HG03135 (cell line): Measurements from ENCODE around the gene SLC4A2.
"Not testable (repeated sequence)": the region's sequence is repeated elsewhere in the genome, so short reads cannot be mapped to it uniquely, and the experiment has no call there.

Source experiments
- ATAC-seq: cut with Tn5 transposase; IDR thresholded peaks from one replicate; pipeline ENCODE4 v1.9.1; 2021; ENCODE audit warnings: mild to moderate bottlenecking, moderate library complexity; ENCODE audit not compliant: unreplicated experiment

The SLC4A2 gene

DNA sequence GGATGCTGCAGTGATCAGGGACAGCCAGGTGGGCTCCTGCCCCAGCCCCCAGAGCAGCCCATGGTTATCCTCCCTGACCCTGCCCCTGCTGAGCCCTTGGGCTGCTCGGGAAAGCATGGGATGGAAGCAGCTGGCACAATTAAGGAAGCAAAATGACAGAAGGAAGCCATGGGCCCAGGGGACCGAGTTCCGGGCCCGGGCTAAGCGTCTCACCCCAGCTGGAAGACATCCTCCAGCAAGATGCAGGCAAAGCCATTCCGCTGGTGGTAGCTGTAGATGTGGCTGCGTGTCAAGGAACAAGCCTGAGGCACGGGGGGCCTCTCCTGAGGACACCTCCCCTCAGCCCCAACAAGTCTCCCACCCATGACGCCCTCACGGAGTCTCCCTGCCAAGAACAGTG lies 36.2 kb upstream of the SLC4A2 start:
- ATAC-seq: no peak

DNA sequence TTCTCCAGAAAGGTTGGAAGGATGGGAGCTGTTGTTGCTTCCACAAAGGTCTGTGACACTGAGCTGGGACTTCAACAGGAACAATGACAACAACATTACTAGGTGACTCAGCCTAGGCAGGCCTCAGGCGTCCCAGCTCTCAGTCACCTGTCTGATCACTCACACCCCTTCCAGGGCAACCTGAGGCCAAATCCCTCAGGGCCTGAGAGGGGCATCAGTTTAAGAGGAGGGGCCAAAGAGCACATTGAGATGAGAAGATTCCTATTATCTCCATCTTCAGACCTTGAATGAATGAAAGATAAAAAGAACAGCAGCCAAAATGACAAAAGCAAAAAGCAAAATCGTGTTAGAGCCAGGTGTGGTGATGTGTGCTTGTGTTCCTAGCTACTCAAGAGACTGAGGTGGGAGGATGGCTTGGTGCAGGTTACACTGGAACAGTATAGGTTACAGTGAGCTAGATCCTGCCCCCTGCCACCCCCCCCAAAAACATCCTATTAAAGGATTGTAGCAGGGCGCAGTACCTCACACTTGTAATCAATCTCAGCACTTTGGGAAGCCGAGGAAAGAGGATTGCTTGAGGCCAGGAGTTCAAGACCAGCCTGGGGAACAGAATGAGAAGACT lies 34.8 kb upstream of the SLC4A2 start, which contains the start of gene ATG9B:
Gene ATG9B, minus strand, starts transcription at position 60 of the 622 bp plus-strand sequence. CDS start 71 bp downstream, outside the sequence.
- ATAC-seq: no peak

DNA sequence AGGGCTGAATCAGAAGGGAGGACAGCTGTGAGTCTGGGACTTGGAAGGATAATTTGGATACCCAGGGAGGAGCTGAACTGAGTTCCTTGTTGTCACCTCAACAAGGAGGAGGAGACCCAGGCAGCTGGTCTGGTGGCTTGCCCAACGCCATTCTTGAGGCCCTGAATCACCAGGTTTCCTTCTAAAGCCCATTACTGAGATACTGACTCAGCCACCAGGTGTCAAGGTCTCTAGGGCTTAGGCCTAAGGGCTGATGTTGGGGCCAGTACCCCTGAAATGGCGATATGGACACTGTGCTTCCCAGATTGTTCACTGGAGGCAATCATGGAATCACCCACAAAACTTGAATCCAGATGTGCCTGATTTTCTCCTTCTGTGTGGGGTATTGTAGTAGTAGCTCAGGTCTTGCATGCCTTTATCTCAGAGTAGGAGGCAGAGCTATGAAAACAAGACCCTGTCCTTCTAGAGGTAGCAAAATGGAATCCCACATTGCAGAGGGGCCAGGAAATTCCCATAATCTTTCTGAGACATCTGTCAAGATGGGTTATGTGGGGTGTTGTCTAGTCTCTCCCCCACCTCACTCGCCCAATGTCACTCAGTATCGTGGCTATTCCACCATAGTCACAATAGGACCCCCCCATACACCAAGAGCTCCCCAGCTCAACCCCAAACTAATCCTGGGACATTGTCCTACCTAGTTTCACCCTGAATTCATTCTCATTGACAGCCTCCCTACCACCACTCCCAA lies 33.3 kb upstream of the SLC4A2 start:
- ATAC-seq: no peak

DNA sequence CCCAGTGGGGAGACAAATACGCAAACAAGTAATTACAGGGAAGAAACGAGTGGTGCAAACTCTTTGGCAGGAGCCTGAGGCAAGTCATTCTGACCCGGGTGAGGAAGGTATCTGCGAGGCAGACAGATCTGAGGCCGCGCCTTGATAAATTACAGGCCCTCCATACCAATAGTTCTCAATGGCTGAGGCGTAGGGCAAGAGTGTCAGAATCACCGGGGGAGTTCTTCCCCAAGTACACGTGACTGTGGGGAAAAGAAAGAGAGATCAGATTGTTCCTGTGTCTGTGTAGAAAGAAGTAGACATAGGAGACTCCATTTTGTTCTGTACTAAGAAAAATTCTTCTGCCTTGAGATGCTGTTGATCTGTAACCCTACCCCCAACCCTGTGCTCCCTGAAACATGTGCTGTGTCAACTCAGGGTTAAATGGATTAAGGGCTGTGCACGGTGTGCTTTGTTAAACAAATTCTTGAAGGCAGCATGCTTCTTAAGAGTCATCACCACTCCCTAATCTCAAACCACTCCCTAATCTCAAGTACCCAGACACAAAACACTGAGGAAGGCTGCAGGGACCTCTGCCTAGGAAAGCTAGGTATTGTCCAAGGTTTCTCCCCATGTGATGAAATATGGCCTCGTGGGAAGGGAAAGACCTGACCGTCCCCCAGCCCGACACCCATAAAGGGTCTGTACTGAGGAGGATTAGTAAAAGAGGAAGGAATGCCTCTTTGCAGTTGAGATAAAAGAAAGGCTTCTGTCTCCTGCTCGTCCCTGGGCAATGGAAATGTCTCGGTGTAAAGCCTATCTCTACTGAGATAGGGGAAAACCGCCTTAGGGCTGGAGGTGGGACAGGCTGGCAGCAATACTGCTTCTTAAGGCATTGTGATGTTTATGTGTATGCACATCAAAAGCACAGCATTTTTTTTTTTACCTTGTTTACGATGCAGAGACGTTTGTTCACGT lies 32.3 kb upstream of the SLC4A2 start:
- not testable (repeated sequence) for ATAC-seq

DNA sequence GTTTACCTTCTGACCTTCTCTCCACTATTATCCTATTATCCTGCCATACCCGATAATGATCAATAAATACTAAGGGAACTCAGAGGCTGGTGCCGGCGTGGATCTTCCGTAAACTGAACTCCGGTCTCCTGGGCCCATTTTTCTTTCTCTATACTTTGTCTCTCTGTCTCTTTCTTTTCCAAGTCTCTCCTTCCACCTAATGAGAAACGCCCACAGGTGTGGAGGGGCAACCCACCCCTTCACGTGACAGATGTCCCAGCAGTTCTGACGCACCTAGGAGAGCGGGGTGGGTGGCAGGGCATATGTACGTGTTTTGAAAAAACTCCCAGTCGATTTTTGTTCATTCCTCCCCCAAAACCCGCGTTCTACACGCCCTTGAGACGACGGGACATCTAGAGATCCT lies 31.7 kb upstream of the SLC4A2 start:
- peak; percentile 5 for ATAC-seq

DNA sequence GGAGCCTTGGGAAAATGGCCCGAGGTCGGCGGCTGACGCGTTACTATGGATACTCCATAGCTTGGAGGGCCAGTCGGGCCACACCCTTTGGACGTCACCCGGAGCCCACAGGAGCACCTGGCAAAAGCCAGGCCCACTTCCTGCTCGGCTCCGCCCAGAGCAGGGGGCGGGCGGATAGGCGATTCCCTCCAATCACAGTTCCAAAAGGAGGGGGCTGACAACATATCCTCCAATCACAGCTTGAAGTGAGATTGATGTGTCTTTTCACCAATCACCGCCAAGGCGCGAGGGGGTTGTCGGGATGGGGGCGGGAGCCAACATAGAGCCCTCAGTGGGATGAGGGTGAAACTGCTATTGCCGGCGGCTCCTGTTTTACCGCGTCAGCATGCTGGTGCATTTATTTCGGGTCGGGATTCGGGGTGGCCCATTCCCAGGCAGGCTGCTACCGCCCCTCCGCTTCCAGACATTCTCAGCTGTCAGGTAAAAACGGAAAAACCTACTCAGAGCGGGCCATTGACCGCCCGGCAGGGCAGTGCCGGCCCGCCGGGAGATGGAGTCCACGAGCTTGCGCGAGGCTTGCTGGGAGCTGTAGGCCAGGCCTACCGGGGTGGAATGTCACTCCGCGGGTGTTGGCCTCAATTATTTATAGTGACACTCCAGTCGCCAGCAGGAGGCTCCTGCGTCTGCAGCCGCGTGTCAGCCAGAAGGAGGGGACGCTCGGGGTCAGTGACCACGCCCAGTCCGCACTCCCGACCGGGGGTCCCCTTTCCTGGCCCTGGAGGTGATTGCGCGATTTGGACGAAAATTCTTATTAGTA lies 31.1 kb upstream of the SLC4A2 start, which contains the start of gene ABCB8:
Gene ABCB8, plus strand, starts transcription at position 320 of the 817 bp plus-strand sequence. Its CDS starts 66 bp downstream, at position 386.
- ATAC-seq: peak; percentile 98

DNA sequence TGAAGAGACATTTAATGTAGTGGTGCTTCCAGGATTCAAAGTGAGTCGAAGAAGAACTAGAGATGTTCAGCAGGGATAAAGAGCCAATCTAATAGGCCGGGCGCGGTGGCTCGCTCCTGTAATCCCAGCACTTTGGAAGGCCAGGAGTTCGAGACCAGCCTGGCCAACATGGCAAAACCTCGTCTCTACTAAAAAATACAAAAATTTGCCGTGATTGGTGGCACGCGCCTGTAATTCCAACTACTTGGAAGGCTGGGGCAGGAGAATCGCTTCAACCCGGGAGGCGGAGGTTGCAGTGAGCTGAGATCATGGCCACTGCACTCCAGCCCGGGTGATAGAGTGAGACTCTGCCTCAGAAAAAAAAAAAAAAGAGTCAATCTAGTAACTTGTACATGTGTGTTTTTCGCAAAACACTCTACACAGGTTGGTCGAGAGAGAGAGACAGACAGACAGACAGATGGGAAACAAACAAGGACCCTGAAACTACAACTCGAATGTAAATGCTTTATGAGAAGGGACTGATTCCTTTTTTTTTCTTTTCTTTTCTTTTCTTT lies 30.4 kb upstream of the SLC4A2 start:
- no peak for ATAC-seq

DNA sequence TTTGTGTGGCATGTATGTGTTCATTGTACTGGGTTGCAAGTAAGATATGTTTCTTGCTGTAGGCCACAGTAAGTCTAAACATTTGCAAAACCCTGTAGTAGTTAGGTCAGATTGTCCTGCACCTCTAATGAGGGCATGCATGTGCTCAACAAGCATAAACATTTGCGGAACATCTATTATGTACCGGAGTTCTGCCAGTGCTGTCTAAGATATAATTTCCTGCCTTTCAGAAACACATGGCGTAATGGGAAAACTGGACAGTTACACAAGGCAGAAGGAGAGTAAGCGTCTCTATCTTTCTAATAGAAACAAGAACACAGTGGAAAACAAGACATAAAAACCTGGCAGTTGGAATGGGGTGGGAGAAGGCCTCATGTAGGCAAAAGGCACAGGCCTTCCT lies 28.4 kb upstream of the SLC4A2 start:
- no peak for ATAC-seq

DNA sequence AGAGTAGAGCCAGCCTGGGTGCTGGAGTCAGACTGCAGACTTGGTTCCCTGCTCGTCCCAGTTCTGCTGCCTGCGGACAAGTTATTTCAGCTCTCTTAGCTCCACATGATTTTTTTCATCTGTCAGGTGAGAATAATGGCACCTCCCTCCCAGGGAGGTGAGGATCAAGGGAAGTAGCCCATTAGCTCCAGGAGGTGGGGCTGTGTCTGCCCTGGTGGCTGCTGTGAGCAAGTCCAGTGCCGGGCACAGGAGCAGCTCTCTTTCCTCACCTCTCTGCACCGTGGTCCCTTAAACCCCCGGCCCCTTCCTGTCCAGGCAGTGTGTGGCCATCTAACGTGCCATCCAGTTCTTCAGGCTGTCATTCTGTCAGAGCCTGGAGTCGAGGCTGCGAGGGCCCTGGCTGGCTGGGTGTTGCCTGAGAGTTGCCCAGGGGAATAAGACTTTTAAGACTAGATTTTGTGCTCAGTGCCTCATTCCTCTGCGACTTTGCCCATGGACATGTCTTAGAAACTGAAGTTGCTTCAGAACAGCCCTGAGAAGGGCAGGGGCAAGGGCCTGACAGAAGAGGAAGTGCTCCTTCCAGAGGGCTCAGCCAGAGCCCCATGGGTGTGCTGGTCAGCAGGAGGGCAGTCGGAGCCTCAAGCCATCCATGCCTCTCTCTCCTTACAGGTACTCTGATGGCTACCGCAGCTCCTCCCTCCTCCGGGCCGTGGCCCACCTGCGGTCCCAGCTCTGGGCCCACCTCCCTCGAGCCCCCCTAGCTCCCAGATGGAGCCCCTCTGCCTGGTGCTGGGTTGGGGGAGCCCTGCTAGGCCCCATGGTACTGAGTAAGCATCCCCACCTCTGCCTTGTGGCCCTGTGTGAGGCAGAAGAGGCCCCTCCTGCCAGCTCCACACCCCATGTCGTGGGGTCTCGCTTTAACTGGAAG lies 26.2 kb upstream of the SLC4A2 start:
- no peak for ATAC-seq

DNA sequence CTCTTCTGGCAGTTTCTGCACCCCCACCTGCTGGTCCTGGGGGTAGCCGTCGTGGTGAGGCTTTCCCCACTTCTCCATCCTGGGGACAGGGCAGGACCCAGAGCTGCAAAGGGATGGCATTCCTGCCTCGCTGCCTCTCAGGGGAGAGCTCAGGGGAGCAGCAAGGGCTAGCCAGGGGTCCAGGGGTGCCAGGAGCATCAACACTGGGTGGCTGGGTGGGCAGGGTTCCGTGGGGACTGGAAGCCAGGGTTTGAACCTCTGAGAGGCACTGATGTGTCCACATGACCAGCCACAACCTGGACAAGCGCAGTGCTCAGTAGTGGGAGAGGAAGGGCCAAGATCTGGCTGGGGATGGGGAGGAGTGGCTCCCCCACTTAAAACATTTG lies 25.5 kb upstream of the SLC4A2 start:
- ATAC-seq: no peak

DNA sequence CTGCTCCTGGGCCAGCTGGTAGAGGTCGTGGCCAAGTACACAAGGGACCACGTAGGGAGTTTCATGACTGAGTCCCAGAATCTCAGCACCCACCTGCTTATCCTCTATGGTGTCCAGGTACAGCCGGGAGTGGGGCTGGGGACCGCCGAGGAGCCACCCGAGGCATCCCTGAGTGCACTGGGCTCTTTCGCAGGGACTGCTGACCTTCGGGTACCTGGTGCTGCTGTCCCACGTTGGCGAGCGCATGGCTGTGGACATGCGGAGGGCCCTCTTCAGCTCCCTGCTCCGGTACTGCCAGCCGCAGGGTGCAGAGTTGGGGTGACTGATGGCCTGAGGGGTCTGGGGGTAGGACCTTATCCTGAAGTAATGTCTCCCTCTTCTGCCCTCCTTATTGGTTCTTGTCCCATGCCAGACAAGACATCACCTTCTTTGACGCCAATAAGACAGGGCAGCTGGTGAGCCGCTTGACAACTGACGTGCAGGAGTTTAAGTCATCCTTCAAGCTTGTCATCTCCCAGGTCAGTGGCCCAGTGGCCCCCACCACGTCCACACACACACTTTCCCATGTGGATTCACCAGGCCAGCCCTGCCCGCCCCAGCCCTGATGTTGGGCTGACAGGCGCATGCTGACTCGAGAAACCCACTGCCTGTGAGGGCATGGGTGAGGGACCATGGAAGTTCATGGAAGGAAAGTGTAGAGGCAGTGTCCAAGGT lies 24.9 kb upstream of the SLC4A2 start:
- ATAC-seq: no peak

DNA sequence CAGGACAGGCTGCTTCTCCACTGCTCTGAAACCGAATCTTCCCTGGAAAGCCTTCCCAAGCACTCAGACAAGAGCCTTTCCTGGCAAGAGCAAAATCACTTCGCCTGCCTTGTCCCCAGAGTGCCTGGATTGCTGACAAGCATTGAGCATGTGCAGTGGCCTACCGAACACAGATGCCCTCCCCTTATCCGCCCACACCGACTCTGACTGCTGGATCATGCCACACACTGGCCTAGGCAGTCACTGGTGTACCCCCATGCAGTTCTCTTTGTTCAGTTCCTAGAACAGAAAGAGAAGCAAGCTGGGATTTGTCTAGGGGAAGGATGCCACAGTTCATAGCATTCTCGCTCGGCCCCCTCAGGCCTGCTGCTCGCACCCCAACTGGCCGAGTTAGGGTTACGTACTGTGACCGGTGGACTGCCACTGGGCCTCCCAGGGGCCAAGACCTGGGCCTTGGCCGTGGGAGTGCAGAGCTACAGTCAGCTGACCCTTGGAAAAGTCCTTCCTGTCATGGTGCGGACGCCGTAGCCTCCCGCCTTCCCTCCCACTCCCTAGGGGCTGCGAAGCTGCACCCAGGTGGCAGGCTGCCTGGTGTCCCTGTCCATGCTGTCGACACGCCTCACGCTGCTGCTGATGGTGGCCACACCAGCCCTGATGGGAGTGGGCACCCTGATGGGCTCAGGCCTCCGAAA lies 24.2 kb upstream of the SLC4A2 start:
- no peak for ATAC-seq

DNA sequence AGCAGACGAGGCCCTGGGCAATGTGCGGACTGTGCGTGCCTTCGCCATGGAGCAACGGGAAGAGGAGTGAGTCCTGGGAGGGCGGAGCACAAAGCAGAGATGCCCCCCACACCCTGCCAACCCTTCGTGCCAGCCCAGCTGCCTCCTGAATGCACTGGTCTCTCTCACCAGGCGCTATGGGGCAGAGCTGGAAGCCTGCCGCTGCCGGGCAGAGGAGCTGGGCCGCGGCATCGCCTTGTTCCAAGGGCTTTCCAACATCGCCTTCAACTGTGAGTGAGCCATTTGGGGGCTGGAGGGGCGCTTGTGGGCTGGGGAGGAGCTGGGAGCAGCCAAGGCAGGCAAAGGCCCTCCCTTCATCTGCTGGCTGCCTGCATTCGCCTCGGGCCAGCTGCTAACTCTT lies 23.5 kb upstream of the SLC4A2 start:
- no peak for ATAC-seq

DNA sequence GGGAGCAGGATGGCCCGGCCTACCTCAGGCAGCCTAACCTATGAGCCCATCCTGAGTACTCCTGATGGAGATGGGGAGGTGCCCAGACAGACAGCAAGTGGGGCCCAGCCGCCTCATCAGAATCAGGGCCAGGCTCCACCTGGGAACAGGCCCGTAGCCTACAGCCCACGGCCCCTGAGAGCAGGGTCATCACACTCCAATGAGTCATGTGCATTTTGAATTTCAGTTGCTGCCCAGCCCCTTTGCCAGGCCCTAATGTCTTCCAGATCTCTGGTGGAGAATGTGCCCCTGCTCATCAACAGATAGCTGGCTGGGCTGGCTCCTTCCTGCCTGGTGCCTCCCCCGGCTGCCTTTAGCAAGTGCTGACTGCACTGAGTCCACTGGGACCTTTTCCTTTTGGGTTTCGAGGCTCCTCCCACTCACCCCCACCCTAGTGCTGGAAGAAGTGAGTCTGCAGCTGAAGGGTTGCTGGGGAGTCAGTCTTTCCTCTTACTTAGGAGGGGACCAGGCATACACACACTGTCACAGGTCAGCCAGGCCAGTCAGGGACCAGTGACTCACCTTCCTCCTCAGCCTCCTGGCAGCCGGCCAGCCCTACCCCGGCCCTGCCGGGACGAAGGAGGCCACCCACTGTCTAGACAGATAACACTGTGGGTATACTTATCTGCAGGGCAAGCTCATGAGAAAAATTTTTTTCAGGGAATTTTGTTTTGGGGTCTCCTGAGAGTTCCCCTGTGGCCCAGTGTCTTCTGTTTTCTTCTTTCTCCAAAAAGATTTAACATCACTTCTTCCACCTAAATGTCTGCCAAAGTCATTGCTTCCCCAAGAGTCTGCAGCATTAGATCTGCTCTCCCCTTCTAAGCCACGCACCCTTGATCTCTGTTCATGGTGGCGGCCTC lies 20.2 kb upstream of the SLC4A2 start:
- ATAC-seq: no peak

DNA sequence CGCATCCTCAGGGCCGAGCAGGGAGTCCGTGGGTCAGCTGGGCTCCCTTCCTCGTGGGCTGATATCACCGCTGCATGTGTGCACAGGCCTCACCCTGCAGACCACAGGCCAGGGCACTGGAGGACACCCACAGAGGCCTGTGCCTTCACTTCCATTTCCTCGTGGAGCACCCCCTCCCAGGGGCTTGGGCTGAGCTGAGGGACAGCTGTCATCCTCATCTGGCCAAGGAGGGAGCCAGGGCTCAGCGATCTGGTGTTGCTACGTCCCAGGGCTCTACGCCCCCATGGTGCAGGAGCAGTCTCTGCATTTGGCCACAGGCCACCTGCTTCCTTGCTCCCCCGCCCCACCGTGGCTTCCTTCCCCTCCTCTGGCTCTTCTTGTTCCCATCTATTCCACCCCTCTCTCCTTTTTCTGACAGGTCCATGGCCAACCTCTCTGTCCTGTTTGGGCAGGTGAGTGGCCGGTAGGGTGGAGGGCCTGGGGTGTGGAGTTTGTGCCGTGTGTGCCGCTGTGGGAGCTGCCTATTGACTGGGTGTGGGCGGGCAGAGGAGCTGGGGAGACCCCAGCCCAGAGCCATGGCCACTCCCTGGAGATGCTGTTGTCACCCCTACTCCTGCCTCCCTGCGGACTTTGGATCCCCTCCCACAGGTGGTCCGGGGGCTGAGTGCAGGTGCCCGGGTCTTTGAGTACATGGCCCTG lies 19.4 kb upstream of the SLC4A2 start:
- no peak for ATAC-seq
